HG02870 (cell line): ENCODE data around the gene EFNA4.

Experiments
- ATAC-seq: cut with Tn5 transposase; IDR thresholded peaks from one replicate; pipeline ENCODE4 v1.9.1; 2021; ENCODE audit warnings: mild to moderate bottlenecking, moderate library complexity; ENCODE audit not compliant: unreplicated experiment

The EFNA4 gene

DNA sequence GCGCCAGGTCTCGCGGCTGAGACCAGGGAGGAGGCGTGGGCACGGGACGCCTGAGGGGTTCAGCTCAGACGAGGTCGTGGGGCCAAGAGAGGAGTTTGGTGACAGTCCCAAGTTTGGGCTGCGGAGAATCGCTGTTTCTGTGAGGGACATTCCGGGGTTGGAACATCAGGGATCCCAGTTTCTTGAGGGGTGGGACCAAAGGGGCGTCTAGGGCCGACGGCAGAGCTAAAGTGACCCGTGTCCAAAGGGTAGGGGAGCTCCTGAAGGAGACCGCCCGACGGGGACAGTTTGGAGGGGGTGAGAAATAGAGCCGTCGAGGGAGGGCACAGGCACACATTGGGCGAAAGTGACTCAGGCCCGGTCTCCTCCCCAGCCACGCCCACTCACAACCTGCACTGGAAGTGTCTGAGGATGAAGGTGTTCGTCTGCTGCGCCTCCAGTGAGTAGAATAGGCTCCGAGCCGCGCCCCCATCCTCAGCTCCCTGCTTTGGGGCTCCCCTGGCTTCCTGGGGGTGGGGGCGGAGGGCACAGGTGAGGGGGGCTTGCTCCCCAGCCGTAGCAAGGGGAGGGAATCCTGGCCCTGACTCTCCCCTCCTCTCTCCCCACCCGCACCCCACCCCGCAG, 22.1 kb downstream of the EFNA4 start:
- ATAC-seq: no peak

DNA sequence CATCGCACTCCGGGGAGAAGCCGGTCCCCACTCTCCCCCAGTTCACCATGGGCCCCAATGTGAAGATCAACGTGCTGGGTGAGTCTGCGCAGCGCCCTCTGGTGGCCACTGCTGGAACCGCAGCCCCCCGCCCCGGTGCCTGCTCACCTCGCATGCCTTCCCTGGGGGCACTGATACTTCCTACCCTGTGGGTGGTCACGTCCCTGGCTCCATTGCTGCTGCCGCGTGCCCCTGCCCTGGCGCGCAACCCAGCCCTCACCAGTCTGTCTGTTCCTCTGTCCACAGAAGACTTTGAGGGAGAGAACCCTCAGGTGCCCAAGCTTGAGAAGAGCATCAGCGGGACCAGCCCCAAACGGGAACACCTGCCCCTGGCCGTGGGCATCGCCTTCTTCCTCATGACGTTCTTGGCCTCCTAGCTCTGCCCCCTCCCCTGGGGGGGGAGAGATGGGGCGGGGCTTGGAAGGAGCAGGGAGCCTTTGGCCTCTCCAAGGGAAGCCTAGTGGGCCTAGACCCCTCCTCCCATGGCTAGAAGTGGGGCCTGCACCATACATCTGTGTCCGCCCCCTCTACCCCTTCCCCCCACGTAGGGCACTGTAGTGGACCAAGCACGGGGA, 22.7 kb downstream of the EFNA4 start:
- ATAC-seq: no peak

DNA sequence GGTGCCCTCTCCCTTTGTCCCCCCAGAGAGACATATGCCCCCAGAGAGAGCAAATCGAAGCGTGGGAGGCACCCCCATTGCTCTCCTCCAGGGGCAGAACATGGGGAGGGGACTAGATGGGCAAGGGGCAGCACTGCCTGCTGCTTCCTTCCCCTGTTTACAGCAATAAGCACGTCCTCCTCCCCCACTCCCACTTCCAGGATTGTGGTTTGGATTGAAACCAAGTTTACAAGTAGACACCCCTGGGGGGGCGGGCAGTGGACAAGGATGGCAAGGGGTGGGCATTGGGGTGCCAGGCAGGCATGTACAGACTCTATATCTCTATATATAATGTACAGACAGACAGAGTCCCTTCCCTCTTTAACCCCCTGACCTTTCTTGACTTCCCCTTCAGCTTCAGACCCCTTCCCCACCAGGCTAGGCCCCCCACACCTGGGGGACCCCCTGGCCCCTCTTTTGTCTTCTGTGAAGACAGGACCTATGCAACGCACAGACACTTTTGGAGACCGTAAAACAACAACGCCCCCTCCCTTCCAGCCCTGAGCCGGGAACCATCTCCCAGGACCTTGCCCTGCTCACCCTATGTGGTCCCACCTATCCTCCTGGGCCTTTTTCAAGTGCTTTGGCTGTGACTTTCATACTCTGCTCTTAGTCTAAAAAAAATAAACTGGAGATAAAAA, 23.5 kb downstream of the EFNA4 start:
- ATAC-seq: no peak

DNA sequence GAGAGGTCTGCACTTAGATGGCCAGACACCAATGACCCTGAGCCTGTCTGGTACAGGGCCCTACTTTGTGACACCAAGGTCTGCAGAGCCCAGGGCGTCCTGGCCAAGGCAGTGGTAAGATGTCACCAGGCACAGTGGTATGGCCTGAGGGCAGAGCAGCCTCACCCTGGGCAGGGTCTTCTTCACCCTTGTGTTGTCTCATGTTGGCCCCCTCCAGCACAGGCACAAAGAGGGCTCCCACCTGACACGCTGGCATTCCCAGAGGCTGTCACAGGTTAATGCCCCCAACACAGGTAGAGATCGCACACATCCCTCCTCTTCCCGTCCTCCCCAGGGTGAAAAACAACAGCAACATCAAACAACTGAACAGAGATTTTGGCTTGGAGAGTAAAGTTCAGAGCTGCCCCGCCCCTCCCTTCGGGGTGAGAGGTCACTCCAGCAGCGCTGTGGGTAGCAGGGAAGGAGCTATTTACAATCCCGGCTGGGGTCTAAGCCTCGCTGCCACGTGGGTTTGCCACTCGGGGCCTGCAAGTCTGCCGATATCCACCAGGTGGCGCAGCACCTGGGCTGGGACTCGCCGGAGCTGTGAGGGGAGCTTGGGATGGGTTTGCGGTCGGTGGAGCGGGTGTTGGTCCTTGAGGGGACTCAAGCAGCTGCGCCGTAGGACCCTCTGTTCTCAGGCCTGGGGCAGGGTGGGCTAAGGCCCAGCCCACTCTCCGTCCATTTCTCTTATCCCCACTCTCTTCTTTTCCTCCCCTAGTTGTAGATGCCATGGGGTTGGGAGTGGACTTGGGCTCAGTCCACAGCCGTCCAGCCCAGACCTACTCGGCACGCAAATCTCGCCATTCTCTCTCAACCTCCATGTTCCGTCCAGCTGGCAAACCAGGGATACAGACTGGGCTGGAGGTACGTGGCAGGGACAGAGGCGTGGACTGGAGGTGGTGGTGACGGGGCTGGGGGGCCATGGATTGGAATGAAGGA, 27.8 kb downstream of the EFNA4 start:
- no peak for ATAC-seq

DNA sequence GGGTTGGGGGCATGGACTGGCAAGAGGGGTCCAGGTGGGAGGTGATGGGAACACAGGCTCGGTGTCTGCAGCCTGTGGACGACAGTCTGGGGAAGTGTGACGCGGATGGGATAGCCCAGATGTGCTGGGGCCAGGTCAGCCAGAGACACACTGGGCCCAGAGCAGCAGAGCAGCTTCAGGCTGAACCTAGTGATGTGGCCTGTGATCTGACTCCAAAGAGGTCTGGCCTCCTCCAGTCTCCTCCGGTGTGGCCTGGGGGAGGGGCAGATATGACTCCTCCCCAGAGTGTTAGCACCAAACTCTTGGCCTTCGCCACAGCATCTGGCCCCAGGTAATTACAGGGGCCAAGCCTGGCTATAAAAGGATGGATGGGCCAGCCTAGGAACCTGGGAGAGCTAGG, 28.6 kb downstream of the EFNA4 start:
- no peak for ATAC-seq

DNA sequence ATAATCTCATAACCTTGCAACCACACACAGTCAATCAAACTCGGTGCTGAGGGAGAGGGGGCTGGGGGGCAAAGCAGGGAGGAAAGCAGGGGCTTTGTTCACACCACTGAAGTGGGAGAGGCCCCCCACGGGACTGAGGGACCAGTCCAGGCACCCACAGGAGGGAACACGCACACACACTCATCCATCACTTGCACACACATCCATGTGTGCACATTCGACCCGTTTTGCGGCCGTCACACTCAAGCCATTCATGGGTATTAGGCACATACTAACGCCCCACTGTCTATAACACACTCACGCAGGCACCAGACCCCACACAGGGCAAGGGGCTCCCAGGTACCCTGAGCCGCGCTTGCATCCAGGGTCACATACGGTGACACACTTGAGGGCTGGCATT, 29.1 kb downstream of the EFNA4 start:
- no peak for ATAC-seq

DNA sequence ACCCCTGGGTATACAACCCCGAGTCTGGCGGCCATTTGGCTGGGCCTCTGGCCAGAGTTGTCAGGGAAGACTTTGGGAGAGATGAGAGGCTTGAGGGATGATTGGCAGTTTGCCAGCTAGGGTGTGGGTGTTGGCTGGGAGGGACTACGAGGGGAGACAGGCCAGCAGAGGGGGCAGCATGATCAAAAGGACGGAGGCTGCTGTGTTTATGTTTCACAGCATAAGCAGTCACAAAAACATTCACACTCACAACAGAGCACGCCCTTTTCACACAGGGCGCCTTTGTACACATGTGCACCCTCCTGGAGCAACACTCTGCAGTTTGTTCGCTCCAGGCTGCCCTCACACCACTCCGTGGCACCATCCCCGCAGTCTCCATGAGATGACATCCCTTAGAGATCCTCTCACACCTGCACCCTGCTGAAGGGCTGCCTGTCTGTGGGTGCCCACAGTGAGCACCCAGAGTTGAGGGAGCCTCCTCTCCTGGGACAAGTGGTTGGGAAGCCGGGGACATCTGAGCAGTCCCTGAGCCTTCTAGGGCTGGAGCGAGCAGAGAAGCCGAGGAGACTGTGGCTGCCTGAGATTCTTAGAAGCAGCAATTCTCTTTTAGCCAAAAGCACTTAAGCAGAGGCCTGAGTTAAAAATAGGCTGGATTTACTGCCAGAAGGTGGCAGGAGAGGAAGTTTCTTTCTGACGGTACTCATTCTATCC, 30.5 kb downstream of the EFNA4 start:
- no peak for ATAC-seq

DNA sequence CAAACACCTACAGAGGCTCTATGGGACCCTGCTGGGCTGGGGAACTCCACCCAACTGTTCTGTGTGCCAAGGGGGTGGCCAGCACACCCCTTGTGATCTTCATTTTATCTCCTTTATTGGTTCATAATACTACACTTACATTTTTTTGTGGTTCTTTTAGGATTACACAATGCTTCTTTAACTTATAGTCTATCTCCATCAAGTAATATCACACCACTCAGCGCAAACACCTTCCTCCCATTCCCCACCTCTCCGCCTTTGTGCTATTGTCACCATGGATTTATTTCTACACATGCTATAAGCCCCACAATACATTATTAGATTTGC, 31.0 kb downstream of the EFNA4 start:
- ATAC-seq: no peak

DNA sequence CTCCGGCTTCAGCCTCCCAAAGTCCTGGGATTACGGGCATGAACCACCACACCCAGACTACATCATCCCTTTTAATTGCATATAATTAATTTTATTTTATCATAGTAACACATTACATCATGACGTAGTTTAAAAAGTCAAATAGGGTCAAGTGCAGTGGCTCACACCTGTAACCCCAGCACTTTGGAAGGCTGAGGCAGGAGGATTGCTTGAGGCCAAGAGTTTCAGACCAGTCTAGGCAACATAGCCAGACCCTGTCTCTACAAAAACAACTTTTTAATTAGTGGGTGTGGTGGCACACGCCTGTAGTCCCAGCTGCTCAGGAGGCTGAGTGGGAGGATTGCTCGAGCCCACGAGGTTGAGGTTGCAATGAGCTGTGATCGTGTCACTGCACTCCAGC, 35.8 kb downstream of the EFNA4 start:
- no peak for ATAC-seq

DNA sequence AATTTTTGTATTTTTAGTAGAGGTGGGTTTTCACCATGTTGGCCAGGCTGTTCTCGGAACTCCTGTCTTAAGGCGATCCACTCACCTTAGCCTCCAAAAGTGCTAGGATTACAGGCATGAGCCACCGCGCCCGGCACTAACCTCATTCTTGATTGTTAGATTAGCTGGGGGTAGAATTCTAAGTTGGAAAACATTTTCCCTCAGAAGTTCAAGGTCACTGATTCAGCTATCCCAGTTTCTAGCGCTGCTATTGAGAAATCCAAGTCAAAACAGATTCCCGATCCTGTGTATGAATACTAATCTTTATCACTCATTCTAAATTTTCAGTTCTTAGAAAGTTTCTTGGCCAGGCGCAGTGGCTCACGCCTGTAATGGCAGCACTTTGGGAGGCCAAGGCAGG, 39.8 kb downstream of the EFNA4 start:
- ATAC-seq: no peak

DNA sequence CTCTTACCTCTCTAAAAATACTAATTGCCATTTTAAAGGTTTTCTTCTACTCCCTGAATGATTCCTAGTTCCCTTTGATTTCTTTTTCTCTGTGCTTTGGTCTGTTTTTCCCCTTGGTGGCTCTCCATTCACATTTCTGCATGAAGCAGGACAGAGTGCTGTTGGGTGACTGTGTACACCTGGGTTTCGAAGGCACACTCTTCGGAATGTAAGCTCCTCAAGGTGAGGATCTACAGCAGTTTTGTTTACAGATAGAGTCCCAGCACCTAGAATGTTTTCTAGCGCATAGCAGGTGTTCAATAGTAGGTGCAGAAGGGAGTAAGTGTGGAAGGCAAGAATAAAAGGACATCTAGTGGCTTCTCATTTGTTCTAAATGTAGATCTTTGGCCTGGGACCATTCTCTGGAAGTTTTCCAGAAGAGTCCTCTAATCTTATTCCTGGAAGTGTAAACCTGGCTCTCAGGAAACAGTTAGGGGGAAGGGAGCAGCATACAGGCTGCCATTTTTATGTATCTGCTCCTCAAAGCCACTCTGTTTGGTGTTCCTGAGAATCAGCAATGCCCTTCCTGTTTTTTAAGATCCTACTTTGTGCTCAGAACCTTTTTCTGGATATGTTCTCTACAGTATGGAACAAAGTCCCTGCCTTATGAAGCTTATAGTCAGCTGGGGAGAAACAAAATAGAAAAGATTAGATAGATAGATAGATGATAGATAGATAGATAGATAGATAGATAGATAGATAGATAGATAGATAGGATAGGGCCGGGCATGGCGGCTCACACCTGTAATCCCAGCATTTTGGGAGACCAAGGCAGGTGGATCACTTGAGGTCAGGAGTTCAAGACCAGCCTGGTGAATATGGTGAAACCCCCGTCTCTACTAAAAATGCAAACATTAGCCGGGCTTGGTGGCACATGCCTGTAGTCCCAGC, 41.3 kb downstream of the EFNA4 start:
- ATAC-seq: no peak

DNA sequence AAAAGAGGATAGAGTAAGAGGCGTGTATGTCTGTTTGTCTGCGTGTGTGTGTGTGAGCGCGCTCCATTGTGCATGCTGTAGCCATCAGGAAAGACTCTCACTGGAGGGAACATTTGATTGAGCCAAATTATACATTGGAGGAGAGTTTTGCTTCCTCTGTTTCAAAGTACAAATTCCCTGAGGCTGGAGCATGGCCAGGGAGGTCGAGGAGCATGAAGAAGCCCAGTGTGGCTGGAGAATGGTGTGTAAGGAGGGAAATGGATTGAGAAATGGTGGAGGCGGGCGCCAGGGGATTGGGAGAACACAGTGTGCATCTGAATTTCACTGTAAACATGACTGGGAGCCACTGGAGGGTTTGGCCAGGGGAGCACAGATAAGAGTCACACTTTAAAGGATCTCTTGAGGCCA, 42.1 kb downstream of the EFNA4 start:
- no peak for ATAC-seq

DNA sequence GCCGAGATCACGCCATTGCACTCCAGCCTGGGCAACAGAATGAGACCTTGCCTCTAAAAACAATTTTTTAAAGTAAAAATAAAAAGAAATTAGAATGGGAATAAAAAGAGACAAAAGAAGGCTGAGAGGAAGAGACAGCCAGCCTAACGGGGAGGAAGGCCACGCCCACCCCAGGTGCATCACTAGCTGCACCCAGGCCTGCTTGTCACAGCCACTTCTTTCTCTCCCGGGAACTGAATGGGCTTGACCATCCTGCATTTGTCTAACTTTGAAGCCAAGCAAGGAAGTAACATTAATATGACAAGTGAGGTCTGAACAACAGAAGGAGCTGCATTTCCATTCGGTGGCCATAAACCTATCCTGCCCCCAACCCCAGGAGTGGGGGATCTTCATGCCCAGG, 43.3 kb downstream of the EFNA4 start:
- no peak for ATAC-seq

DNA sequence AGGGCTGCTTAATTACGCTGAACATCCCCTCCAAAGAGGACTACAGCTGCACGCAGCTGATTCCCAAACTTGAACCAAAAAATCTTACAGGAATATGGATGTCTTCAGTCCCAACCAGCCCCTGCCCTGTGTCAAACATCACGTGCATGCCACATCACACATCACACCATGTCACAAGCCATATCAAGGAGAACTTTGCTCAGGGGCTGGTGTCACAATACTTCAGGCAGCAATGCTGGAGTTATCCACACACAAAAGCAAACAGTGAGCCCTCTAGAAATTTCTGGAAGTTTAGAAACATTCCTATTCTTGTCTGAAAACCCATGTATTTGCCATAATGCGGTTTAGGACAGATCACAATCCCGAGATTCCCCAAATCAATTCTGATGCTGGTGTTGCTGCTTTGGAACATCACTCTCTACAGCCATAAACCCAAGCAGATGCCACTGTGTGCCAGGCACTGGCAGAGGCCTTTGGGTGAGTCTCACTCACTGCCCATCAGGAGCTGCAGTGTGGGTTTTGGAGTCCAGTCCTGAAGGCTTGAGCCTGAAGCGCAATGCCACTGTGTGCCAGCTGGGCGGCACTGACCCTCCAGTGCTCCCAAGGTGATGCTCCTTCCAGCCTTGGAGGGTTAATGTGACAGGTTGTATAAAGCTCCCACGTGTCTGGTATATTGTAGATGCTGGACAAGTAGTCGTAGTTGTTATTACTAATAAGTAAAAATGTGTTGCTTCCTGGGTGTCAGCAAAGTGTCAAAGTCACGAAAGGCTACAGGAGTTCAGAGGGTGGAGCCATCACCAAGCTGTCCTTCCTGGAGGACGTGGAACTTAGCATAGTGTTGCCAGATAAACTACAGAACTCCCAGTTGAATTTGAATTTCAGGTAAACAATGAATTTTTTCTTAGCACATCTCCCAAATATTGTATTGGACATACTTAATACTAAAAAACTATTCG, 44.0 kb downstream of the EFNA4 start:
- no peak for ATAC-seq

DNA sequence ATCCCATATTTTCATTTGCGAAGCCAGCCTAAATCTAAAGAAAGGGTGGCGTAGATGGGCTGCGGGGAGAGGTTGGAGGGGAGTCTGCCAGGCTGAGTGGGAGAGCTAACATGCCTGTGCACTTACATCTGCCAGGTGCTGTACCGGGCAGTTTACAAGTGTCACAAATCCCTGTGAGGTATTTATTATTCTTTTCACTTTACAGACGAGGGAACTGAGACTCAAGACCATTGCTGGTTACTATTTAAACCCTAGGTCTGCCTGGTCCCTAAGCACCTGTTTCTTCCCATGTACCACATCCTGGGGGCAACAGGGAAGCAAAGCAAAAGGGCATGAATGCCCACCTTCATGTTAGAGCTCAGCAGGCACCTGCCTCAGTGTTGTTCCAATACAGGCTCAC, 44.8 kb downstream of the EFNA4 start:
- no peak for ATAC-seq

DNA sequence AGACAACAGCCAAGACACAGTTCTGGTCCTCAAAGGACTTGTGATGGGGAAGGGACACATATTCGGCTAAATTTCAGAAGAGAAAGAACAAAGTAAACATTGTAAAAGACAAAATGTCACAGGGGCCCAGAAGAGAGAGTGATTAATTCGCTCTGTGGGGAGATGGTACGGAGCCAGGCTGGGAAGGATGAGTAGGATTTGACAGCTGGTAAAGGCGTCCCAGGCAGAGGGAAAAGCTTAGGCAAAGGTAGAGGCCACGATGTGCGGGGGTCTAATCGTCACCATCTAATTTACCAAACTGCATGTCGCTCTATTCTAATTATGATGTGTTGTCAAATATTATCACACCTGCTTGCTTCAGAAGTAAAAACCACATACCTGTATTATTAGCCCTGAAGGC, 46.8 kb downstream of the EFNA4 start:
- ATAC-seq: no peak

DNA sequence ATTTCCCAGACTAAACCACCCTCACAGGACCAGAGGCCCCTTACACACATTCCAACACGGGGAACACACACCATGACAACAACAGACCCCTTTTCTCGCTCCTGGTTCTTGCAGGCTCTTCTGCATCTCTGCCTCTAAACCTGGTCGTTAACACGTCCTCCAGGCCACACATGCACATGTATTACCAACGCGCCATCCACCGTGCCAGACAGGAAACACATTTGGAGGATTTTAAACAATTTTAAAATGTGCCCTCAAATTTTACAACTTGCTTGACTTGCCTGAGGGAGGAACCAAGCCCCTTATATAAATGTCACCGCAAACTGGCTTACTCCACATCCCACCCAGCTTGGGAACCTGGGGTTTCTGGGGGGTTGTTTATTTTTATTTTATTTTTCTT, 47.3 kb downstream of the EFNA4 start:
- ATAC-seq: no peak

DNA sequence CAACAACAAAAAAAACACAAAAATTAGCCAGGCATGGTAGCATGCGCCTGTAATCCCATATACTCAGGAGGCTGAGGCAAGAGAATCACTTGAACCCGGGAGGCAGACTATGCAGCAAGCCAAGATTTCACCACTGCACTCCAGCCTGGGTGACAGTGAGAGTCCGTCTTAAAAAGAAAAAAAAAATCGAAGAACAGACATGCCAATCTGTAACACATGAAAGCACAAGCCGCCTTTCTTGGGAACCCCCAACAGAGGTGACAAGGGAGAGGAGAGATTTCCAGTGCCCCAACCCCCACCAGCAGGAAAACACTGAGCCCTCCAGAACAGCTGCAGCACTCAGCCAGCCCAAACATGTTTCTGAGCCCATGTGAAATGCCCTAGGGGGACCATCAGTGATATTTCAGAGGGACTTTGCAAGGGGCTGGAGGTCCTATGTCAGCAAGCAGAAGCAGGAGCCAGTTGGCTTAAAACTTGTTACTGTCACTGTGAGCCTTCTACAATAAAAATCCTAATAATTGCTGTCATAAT, 50.0 kb downstream of the EFNA4 start:
- ATAC-seq: no peak
